Ectodermal cell (in vitro differentiated cells): Measurements from ENCODE around the gene TBC1D22A.

Experiments used
- H3K27ac ChIP-seq: 2 replicates; pipeline ENCODE4 v1.7.0; 2013; ENCODE audit warnings: mild to moderate bottlenecking, low read depth, low read length; ENCODE audit not compliant: insufficient read depth, poor library complexity, severe bottlenecking
- H3K27me3 ChIP-seq: 2 replicates; pipeline ENCODE4 v1.7.0; 2013; ENCODE audit warnings: mild to moderate bottlenecking, low read length; ENCODE audit not compliant: insufficient read depth, control insufficient read depth, poor library complexity, severe bottlenecking
- H3K36me3 ChIP-seq: one replicate; pipeline ENCODE4 v1.7.0; 2013; ENCODE audit warnings: low read length; ENCODE audit not compliant: control insufficient read depth, insufficient read depth
- H3K4me1 ChIP-seq: one replicate; pipeline ENCODE4 v1.7.0; 2013; ENCODE audit warnings: low read length; ENCODE audit not compliant: control insufficient read depth, insufficient read depth
- H3K4me3 ChIP-seq: 2 replicates; pipeline ENCODE4 v1.7.0; 2013; ENCODE audit warnings: low read depth, low read length, control low read depth; ENCODE audit not compliant: insufficient read depth
- H3K9me3 ChIP-seq: 2 replicates; pipeline ENCODE4 v1.7.0; 2013; ENCODE audit warnings: mild to moderate bottlenecking, low read length, moderate library complexity; ENCODE audit not compliant: control insufficient read depth
- WGBS, 2 experiments: methylation state at CpG; one replicate each; pipeline ENCODE4 v1.1.7; 2013; ENCODE audit warnings: missing lambda C conversion rate in 2 of 2; 5-methylcytosine and 5-hydroxymethylcytosine counted together

Gene TBC1D22A

GRCh38 chr22:46962406-46962805 lies 200.0 kb downstream of the TBC1D22A start:
- no peak overlapping the region for H3K27ac ChIP-seq
- no peaks in the 10 kb centered on the region for H3K9me3 ChIP-seq
- H3K4me1 ChIP-seq = peaks cover 17% of the 10 kb centered on the region
- 83 to 84% methylated on average over 5 of the region's 5 CpGs for WGBS, 2 experiments
- H3K36me3 ChIP-seq = no peaks in the 10 kb centered on the region
- no peaks in the 10 kb centered on the region for H3K27me3 ChIP-seq
- H3K4me3 ChIP-seq = no peak overlapping the region

DNA sequence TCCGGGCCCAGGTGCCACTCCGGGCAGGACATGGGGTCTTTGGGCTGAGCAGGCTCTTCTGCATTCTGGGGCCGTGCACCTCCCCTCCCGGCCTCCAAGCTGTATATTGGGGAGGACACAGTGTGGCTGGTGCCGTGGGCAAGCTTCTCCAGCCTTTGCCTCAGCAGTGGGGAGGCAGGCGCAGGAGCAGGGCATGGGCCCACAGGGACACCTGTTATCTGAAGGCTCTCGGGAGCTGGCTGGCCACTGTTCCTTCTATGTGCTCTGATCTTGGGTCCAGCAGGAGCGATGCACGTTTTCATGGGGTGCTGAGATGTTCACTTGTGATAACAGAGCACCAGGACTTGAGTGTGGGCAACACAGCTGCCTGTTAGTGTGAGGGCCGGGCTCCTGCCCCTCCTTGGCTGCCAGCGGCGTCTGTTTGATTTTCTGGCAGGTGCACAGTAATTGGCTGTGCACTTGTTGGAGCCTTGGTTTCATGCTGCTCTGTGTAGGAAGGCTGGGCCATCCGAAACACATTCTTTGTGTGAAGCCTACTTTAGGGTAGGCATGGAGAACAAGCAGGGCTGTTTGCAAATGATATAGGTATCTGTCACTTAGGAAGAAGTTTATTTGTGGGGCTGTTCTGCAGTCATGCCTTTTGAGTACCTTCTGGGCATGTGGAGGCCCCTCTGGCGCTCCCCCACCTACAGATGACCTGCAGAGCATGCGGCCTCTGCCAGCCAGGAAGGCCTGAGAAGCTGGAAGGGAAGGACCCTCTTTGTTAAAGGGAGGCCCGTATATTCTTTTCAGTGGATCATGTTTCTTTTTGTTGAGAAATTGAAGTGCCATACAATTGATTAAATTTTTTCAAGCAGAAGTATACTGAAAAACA lies 201.5 kb downstream of the TBC1D22A start:
- Histone ChIP-seq H3K4me3 (no peak overlapping the region), H3K27ac (no peak overlapping the region), H3K27me3 (no peaks in the 10 kb centered on the region), H3K4me1 (peaks cover 5% of the 10 kb centered on the region), H3K36me3 (no peaks in the 10 kb centered on the region), H3K9me3 (no peaks in the 10 kb centered on the region)
- 94 to 95% methylated on average over 16 of the region's 16 CpGs for WGBS, 2 experiments

- no peak overlapping the region for H3K4me3 ChIP-seq
- 87 to 90% methylated on average over 31 of the region's 31 CpGs for WGBS, 2 experiments
- no peaks in the 10 kb centered on the region for H3K27me3 ChIP-seq
- no peaks in the 10 kb centered on the region for H3K36me3 ChIP-seq
- no peaks in the 10 kb centered on the region for H3K4me1 ChIP-seq
- H3K9me3 ChIP-seq = no peaks in the 10 kb centered on the region
- no peak overlapping the region for H3K27ac ChIP-seq
Measured at GRCh38 chr22:46964773-46965550, 202.5 kb downstream of the TBC1D22A start.

- Histone ChIP-seq H3K4me3 (no peak overlapping the region), H3K27me3 (no peaks in the 10 kb centered on the region)
- 94 to 95% methylated on average over 32 to 33 of the region's 33 CpGs for WGBS, 2 experiments
Measured at GRCh38 chr22:46965555-46966494, 203.4 kb downstream of the TBC1D22A start.

DNA sequence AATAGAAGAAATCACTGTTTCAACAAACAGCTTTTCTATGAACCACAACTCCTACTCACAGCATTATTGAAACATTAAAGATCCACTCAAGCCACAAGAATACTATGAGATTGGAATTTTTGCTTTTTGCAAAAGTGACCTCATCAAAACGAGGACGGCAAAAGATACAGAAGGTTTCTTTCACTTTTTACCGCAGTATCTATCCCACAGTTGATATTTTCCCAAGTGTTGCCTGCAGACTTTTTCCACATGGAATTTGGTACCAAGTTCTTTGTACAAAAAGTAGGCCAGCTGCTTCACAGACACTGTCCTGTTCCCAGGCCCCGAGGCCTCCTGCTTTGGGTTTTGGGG lies 204.0 kb downstream of the TBC1D22A start:
- Histone ChIP-seq H3K27me3 (no peaks in the 10 kb centered on the region), H3K9me3 (no peaks in the 10 kb centered on the region), H3K36me3 (no peaks in the 10 kb centered on the region), H3K27ac (no peak overlapping the region), H3K4me1 (no peaks in the 10 kb centered on the region), H3K4me3 (no peak overlapping the region)
- 93 to 95% methylated on average over 4 of the region's 4 CpGs for WGBS, 2 experiments

More at GRCh38 chr22:46965555-46966494, 203.4 kb downstream of the TBC1D22A start:
- H3K4me1 ChIP-seq = no peaks in the 10 kb centered on the region
- no peak overlapping the region for H3K27ac ChIP-seq
- no peaks in the 10 kb centered on the region for H3K9me3 ChIP-seq
- H3K36me3 ChIP-seq = no peaks in the 10 kb centered on the region

- Histone ChIP-seq H3K4me1 (no peaks in the 10 kb centered on the region), H3K4me3 (no peak overlapping the region), H3K27me3 (no peaks in the 10 kb centered on the region), H3K27ac (no peak overlapping the region), H3K9me3 (no peaks in the 10 kb centered on the region), H3K36me3 (no peaks in the 10 kb centered on the region)
- WGBS, 2 experiments = 96% methylated on average over 16 of the region's 16 CpGs
Measured at GRCh38 chr22:46966846-46967245, 204.4 kb downstream of the TBC1D22A start.

DNA sequence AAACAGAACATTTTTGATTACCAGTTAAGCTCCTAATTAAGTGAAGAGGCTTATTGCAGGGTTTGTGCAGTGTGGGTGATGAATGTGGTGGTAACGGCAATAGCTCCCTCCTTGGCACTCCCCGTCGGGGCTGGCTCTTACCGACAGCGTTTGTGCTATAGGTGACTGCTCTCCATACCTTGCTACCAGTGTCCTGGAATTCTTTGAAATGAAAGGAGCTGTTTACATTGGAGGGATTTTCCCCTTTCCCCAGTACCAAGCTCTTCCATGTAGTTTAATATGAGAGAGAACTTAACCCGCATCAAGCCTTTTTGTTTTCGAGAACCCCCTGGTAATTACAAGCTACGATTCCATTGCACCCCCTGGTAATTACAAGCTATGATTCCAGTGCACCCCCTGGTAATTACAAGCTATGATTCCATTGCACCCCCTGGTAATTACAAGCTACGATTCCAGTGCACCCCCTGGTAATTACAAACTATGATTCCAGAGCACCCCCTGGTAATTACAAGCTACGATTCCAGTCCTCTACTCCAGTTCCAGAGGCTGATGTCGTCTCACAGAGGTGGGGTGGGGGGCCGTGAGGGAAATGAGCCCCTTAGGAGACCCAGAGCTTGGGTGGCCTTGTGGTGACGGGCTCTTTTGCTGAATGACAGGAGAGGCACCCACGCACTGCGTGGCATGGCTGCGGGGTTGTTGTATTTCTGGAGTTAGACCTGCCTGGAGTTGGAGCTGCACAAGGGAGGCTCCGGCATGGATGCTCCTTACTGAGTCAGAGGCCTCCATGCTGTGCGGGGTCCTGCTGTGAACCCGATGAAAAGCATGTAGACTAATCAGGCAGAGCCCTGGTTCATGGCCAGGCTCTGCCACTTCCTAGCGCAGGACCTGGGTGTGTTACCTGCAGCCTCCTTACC lies 205.3 kb downstream of the TBC1D22A start:
- no peaks in the 10 kb centered on the region for H3K36me3 ChIP-seq
- H3K4me3 ChIP-seq = no peak overlapping the region
- H3K27me3 ChIP-seq = no peaks in the 10 kb centered on the region
- H3K4me1 ChIP-seq = no peaks in the 10 kb centered on the region
- H3K27ac ChIP-seq = no peak overlapping the region
- no peaks in the 10 kb centered on the region for H3K9me3 ChIP-seq
- 86 to 87% methylated on average over 20 of the region's 20 CpGs for WGBS, 2 experiments

DNA sequence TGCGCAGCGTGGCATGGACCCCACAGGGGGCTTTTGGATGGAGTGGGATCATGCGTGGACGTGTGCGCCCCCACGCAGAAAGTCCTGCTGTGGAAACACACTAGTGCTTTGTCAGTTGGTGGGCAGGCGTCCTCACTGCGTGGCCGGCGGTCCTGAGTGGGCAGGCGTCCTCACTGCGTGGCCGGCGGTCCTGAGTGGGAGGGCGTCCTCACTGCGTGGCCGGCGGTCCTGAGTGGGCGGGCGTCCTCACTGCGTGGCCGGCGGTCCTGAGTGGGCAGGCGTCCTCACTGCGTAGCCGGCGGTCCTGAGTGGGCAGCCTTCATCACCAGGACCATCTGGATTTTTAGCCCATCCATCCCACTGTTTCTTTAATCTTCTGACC lies 205.9 kb downstream of the TBC1D22A start:
- H3K9me3 ChIP-seq = no peaks in the 10 kb centered on the region
- no peak overlapping the region for H3K27ac ChIP-seq
- H3K4me1 ChIP-seq = no peaks in the 10 kb centered on the region
- H3K4me3 ChIP-seq = no peak overlapping the region
- WGBS, 2 experiments = 96% methylated on average over 27 of the region's 27 CpGs
- H3K27me3 ChIP-seq = no peaks in the 10 kb centered on the region
- H3K36me3 ChIP-seq = no peaks in the 10 kb centered on the region

DNA sequence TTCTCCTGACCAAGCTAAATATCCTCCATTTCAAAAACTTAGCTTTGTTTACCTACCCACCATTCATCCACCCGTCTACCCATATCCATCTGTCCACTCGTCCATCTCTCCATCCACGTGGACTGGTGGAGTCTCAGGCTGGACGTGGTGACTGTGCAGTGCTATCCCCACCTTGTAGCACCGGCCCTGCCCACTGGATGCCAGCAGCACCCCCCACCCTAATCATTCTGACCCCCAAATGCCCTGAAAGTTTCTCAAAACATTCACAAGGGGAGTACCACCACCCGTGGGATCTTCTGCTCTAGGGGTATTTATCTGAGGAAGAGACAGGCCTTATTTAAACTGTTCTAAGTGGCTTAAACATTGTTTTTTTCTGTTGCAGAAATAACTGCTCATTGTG lies 206.4 kb downstream of the TBC1D22A start:
- WGBS, 2 experiments = 95 to 96% methylated on average over 6 of the region's 6 CpGs

More for the DNA sequence above, 206.4 kb downstream of the TBC1D22A start:
- no peaks in the 10 kb centered on the region for H3K4me1 ChIP-seq
- no peaks in the 10 kb centered on the region for H3K36me3 ChIP-seq
- H3K27me3 ChIP-seq = no peaks in the 10 kb centered on the region
- H3K27ac ChIP-seq = no peak overlapping the region
- no peak overlapping the region for H3K4me3 ChIP-seq
- H3K9me3 ChIP-seq = no peaks in the 10 kb centered on the region
